K562 (cell line): ENCODE data around the gene TIMM8A. TPM values are rescaled to one million over a fixed set of nuclear protein-coding genes. Genes with fewer than 3 reads are reported as not detected.

Experiments
- polyA plus RNA-seq, 8 experiments: library from polyadenylated mRNA; depleted of rRNA in 4 of 8; stranded (reverse) in 5 of 8; unstranded in 3 of 8; fragments of >200 nt; fragmentation: Nextera tagmentation in 2 of 8; fragmentation: Illumina TruSeq in 1 of 8; extraction: Ambion mirVana in 2 of 8; extraction: Trizol in 1 of 8; gene quantifications; 2 replicates each; pipeline versions ENCODE4 v1.2.1 to v1.2.3, GENCODE V29; 2011 to 2014; ENCODE audit warnings: inconsistent platforms in 1 of 8, missing spikeins in 1 of 8
- small RNA-seq: library from RNA; depleted of rRNA; stranded (forward); fragments of <200 nt; gene quantifications from one replicate; pipeline ENCODE3, GENCODE V24; 2014
- total RNA-seq, 7 experiments: library from RNA; depleted of rRNA in 6 of 7; stranded (reverse); fragments of >200 nt in 6 of 7; fragmentation: Illumina TruSeq in 2 of 7; extraction: Trizol in 2 of 7; gene quantifications; 2 replicates each; pipeline versions ENCODE4 v1.2.1 to v1.2.3, GENCODE V29; 2011 to 2021; ENCODE audit warnings: low replicate concordance in 1 of 7

The TIMM8A gene
- total and polyA plus RNA-seq, 9 of the 15 experiments (the other 6 are each of a cell fraction or from before 2014, with no cell fraction given), result 10.9 to 132 (median 41.1) TPM

Small RNA genes within 50 kb of the gene (small RNA-seq; reads per million reads assigned to genes)
- gene RNU6-934P, result not detected

Other genes with a start within 250 kb of the TIMM8A start
Only the 7 nearest of the 8 such genes appear.
- 0.16 and 0.23 TPM in 2 replicates for gene DRP2, start 129.0 kb downstream of the TIMM8A start, total RNA-seq (2014; rRNA removed)
- gene DRP2, start 129.0 kb downstream of the TIMM8A start, total RNA-seq (2014; rRNA removed; fragmentation: Illumina TruSeq; extraction: Trizol), result 0.13 and 0.15 TPM in 2 replicates
- gene DRP2, start 129.0 kb downstream of the TIMM8A start, total RNA-seq (2015; rRNA removed; fragmentation: Illumina TruSeq; extraction: Trizol), result 0.18 and 0.26 TPM in 2 replicates
- gene DRP2, start 129.0 kb downstream of the TIMM8A start, total RNA-seq (2021), result 0.09 and 0.25 TPM in 2 replicates
- 0.18 and 0.23 TPM in 2 replicates for gene DRP2, start 129.0 kb downstream of the TIMM8A start, polyA plus RNA-seq (2011; rRNA removed)
- 0.12 and 0.30 TPM in 2 replicates for gene DRP2, start 129.0 kb downstream of the TIMM8A start, polyA plus RNA-seq (2014; fragmentation: Illumina TruSeq; extraction: Trizol)
- under 1 TPM; 0.01 to 0.06 TPM for gene DRP2, start 129.0 kb downstream of the TIMM8A start, polyA plus RNA-seq (2014; fragmentation: Nextera tagmentation; extraction: Ambion mirVana)
- 0.12 TPM in 2 replicates for gene DRP2, start 129.0 kb downstream of the TIMM8A start, polyA plus RNA-seq (2014; rRNA removed)
- gene TAF7L, start 57.4 kb downstream of the TIMM8A start, total RNA-seq (2014; rRNA removed), result not detected in 2 replicates
- not detected in 2 replicates for gene TAF7L, start 57.4 kb downstream of the TIMM8A start, total RNA-seq (2014; rRNA removed; fragmentation: Illumina TruSeq; extraction: Trizol)
- gene TAF7L, start 57.4 kb downstream of the TIMM8A start, total RNA-seq (2015; rRNA removed; fragmentation: Illumina TruSeq; extraction: Trizol), result not detected in 2 replicates
- not detected in 2 replicates for gene TAF7L, start 57.4 kb downstream of the TIMM8A start, total RNA-seq (2021)
- gene TAF7L, start 57.4 kb downstream of the TIMM8A start, polyA plus RNA-seq (2011; rRNA removed), result 0.07 and 0.11 TPM in 2 replicates
- 0.12 TPM in 1 of 2 replicates, not detected in the other for gene TAF7L, start 57.4 kb downstream of the TIMM8A start, polyA plus RNA-seq (2014; fragmentation: Illumina TruSeq; extraction: Trizol)
- under 1 TPM in 1 of 2 experiments, not detected in 1; 0.07 TPM for gene TAF7L, start 57.4 kb downstream of the TIMM8A start, polyA plus RNA-seq (2014; fragmentation: Nextera tagmentation; extraction: Ambion mirVana)
- 0.07 and 0.42 TPM in 2 replicates for gene TAF7L, start 57.4 kb downstream of the TIMM8A start, polyA plus RNA-seq (2014; rRNA removed)
- 35.4 and 39.9 TPM in 2 replicates for gene BTK, start 37.4 kb upstream of the TIMM8A start, total RNA-seq (2014; rRNA removed)
- 67.5 and 78.1 TPM in 2 replicates for gene BTK, start 37.4 kb upstream of the TIMM8A start, total RNA-seq (2014; rRNA removed; fragmentation: Illumina TruSeq; extraction: Trizol)
- 57.0 and 59.0 TPM in 2 replicates for gene BTK, start 37.4 kb upstream of the TIMM8A start, total RNA-seq (2015; rRNA removed; fragmentation: Illumina TruSeq; extraction: Trizol)
- 46.8 and 59.3 TPM in 2 replicates for gene BTK, start 37.4 kb upstream of the TIMM8A start, total RNA-seq (2021)
- 87.2 and 93.4 TPM in 2 replicates for gene BTK, start 37.4 kb upstream of the TIMM8A start, polyA plus RNA-seq (2011; rRNA removed)
- gene BTK, start 37.4 kb upstream of the TIMM8A start, polyA plus RNA-seq (2014; fragmentation: Illumina TruSeq; extraction: Trizol), result 78.0 and 82.4 TPM in 2 replicates
- gene BTK, start 37.4 kb upstream of the TIMM8A start, polyA plus RNA-seq (2014; fragmentation: Nextera tagmentation; extraction: Ambion mirVana), result 10 to 100 TPM; 14.9 to 76.4 TPM
- gene BTK, start 37.4 kb upstream of the TIMM8A start, polyA plus RNA-seq (2014; rRNA removed), result 65.2 TPM in 2 replicates
- 1,374 and 2,621 TPM in 2 replicates for gene RPL36A, start 42.3 kb upstream of the TIMM8A start, total RNA-seq (2014; rRNA removed)
- 3,520 and 3,818 TPM in 2 replicates for gene RPL36A, start 42.3 kb upstream of the TIMM8A start, total RNA-seq (2014; rRNA removed; fragmentation: Illumina TruSeq; extraction: Trizol)
- 3,031 and 3,209 TPM in 2 replicates for gene RPL36A, start 42.3 kb upstream of the TIMM8A start, total RNA-seq (2015; rRNA removed; fragmentation: Illumina TruSeq; extraction: Trizol)
- gene RPL36A, start 42.3 kb upstream of the TIMM8A start, total RNA-seq (2021), result 412 and 461 TPM in 2 replicates
- 4,008 and 4,383 TPM in 2 replicates for gene RPL36A, start 42.3 kb upstream of the TIMM8A start, polyA plus RNA-seq (2011; rRNA removed)
- gene RPL36A, start 42.3 kb upstream of the TIMM8A start, polyA plus RNA-seq (2014; fragmentation: Illumina TruSeq; extraction: Trizol), result 3,410 and 3,967 TPM in 2 replicates
- gene RPL36A, start 42.3 kb upstream of the TIMM8A start, polyA plus RNA-seq (2014; fragmentation: Nextera tagmentation; extraction: Ambion mirVana), result 1,000 to 10,000 TPM; 2,383 to 2,855 TPM
- 4,212 and 4,539 TPM in 2 replicates for gene RPL36A, start 42.3 kb upstream of the TIMM8A start, polyA plus RNA-seq (2014; rRNA removed)
- 41.7 and 46.5 TPM in 2 replicates for gene GLA, start 59.2 kb upstream of the TIMM8A start, total RNA-seq (2014; rRNA removed)
- gene GLA, start 59.2 kb upstream of the TIMM8A start, total RNA-seq (2014; rRNA removed; fragmentation: Illumina TruSeq; extraction: Trizol), result 68.9 and 75.2 TPM in 2 replicates
- gene GLA, start 59.2 kb upstream of the TIMM8A start, total RNA-seq (2015; rRNA removed; fragmentation: Illumina TruSeq; extraction: Trizol), result 54.2 and 57.2 TPM in 2 replicates
- 54.0 and 56.5 TPM in 2 replicates for gene GLA, start 59.2 kb upstream of the TIMM8A start, total RNA-seq (2021)
- gene GLA, start 59.2 kb upstream of the TIMM8A start, polyA plus RNA-seq (2011; rRNA removed), result 101 and 118 TPM in 2 replicates
- gene GLA, start 59.2 kb upstream of the TIMM8A start, polyA plus RNA-seq (2014; fragmentation: Illumina TruSeq; extraction: Trizol), result 65.2 and 73.8 TPM in 2 replicates
- 100 to 1,000 TPM; 137 to 146 TPM for gene GLA, start 59.2 kb upstream of the TIMM8A start, polyA plus RNA-seq (2014; fragmentation: Nextera tagmentation; extraction: Ambion mirVana)
- gene GLA, start 59.2 kb upstream of the TIMM8A start, polyA plus RNA-seq (2014; rRNA removed), result 72.9 and 77.0 TPM in 2 replicates
- 40.0 and 42.1 TPM in 2 replicates for gene HNRNPH2, start 59.5 kb upstream of the TIMM8A start, total RNA-seq (2014; rRNA removed)
- 71.9 and 82.2 TPM in 2 replicates for gene HNRNPH2, start 59.5 kb upstream of the TIMM8A start, total RNA-seq (2014; rRNA removed; fragmentation: Illumina TruSeq; extraction: Trizol)
- gene HNRNPH2, start 59.5 kb upstream of the TIMM8A start, total RNA-seq (2015; rRNA removed; fragmentation: Illumina TruSeq; extraction: Trizol), result 64.8 and 67.2 TPM in 2 replicates
- gene HNRNPH2, start 59.5 kb upstream of the TIMM8A start, total RNA-seq (2021), result 37.7 and 43.0 TPM in 2 replicates
- 35.0 and 59.7 TPM in 2 replicates for gene HNRNPH2, start 59.5 kb upstream of the TIMM8A start, polyA plus RNA-seq (2011; rRNA removed)
- 68.1 and 69.5 TPM in 2 replicates for gene HNRNPH2, start 59.5 kb upstream of the TIMM8A start, polyA plus RNA-seq (2014; fragmentation: Illumina TruSeq; extraction: Trizol)
- 100 to 1,000 TPM in 1 of 2 experiments, 10 to 100 TPM in 1; 60.3 to 130 TPM for gene HNRNPH2, start 59.5 kb upstream of the TIMM8A start, polyA plus RNA-seq (2014; fragmentation: Nextera tagmentation; extraction: Ambion mirVana)
- gene HNRNPH2, start 59.5 kb upstream of the TIMM8A start, polyA plus RNA-seq (2014; rRNA removed), result 58.2 and 60.6 TPM in 2 replicates
- gene ARMCX4, start 136.7 kb upstream of the TIMM8A start, total RNA-seq (2014; rRNA removed), result 0.04 TPM in 1 of 2 replicates, not detected in the other
- not detected in 2 replicates for gene ARMCX4, start 136.7 kb upstream of the TIMM8A start, total RNA-seq (2014; rRNA removed; fragmentation: Illumina TruSeq; extraction: Trizol)
- gene ARMCX4, start 136.7 kb upstream of the TIMM8A start, total RNA-seq (2015; rRNA removed; fragmentation: Illumina TruSeq; extraction: Trizol), result not detected in 2 replicates
- gene ARMCX4, start 136.7 kb upstream of the TIMM8A start, total RNA-seq (2021), result 0.04 and 0.11 TPM in 2 replicates
- gene ARMCX4, start 136.7 kb upstream of the TIMM8A start, polyA plus RNA-seq (2011; rRNA removed), result not detected in 2 replicates
- gene ARMCX4, start 136.7 kb upstream of the TIMM8A start, polyA plus RNA-seq (2014; fragmentation: Illumina TruSeq; extraction: Trizol), result not detected in 2 replicates
- not detected for gene ARMCX4, start 136.7 kb upstream of the TIMM8A start, polyA plus RNA-seq (2014; fragmentation: Nextera tagmentation; extraction: Ambion mirVana)
- 0.05 TPM in 1 of 2 replicates, not detected in the other for gene ARMCX4, start 136.7 kb upstream of the TIMM8A start, polyA plus RNA-seq (2014; rRNA removed)